ENCODE data around the gene SLC29A3. TPM values are rescaled to one million over a fixed set of nuclear protein-coding genes. Genes with fewer than 3 reads are reported as not detected.
A peak's percentile ranks its signal among the peaks of the same experiment; 100 is the strongest.

SLC29A3 gene
- total RNA-seq, 1 experiment from 2014 or later: 9.2 TPM

- H2BK12ac ChIP-seq (ENCODE audit: insufficient read length, low read depth, low read length): no peak overlapping the region
- H4K20me1 ChIP-seq (ENCODE audit: control insufficient read depth, insufficient read depth, insufficient read length): no peaks in the 10 kb centered on the region
- Mint-ChIP-seq H3K27ac (no peak overlapping the region), H3K27me3 (ENCODE audit: low read depth) (peaks cover 9% of the 10 kb centered on the region), H3K4me1 (peaks cover 11 to 13% of the 10 kb centered on the region in 2 experiments), H3K9me3 (peaks cover 7 to 11% of the 10 kb centered on the region in 2 experiments), H3K36me3 (ENCODE audit: insufficient read depth in 1 of 3, low read depth in 3 of 3) (peaks cover 2 to 10% (median 3%) of the 10 kb centered on the region in 3 experiments; a peak in 4 of 7 replicates), H3K4me3 (no peak overlapping the region)
- no peak overlapping the region for H2BK120ac ChIP-seq (ENCODE audit: low read depth, low read length, poor library complexity, severe bottlenecking)
- no peaks in the 10 kb centered on the region for H3K79me2 ChIP-seq (ENCODE audit: insufficient read depth, low read length)
- 0 out of 2 replicates have a peak overlapping the region, but pooled peaks have one; percentile 51 for H3K14ac ChIP-seq (ENCODE audit: insufficient read depth, low read length)
- no peaks in the 10 kb centered on the region for H3K9me3 ChIP-seq (ENCODE audit: control insufficient read depth, low read depth, low read length)
- no peak overlapping the region for H4K91ac ChIP-seq (ENCODE audit: insufficient read length, low read depth, low read length)
- no peak overlapping the region for H4K8ac ChIP-seq (replicated peaks; ENCODE audit: insufficient read length, low read depth, low read length)
- H2BK15ac ChIP-seq (ENCODE audit: low read depth, low read length): no peak overlapping the region
- DNase-seq: no peak
- no peak overlapping the region for H2BK5ac ChIP-seq (ENCODE audit: insufficient read length, low read length)
- no peak overlapping the region for H3T11ph ChIP-seq (ENCODE audit: low read length)
- peak overlapping the region; percentile 13 for H3K18ac ChIP-seq (ENCODE audit: insufficient read length, low read depth, low read length)
- TF ChIP-seq CTCF (conservative IDR thresholded peaks at IDR 0.05): no peak
- H3K23ac ChIP-seq (ENCODE audit: insufficient read length, low read depth, low read length): no peak overlapping the region
- H3K27me3 ChIP-seq (ENCODE audit: insufficient read depth, low read length): no peaks in the 10 kb centered on the region
- H2AK5ac ChIP-seq (ENCODE audit: insufficient read length, low read length): no peak overlapping the region
- H2AFZ ChIP-seq (ENCODE audit: low read length): no peak overlapping the region
- no peak overlapping the region for H4K5ac ChIP-seq (ENCODE audit: insufficient read length, low read depth, low read length)
- no peaks in the 10 kb centered on the region for H3K4me1 ChIP-seq (ENCODE audit: insufficient read depth, low read length)
- no peaks in the 10 kb centered on the region for H3K23me2 ChIP-seq (ENCODE audit: insufficient read length, low read depth, low read length, poor library complexity, severe bottlenecking)
- no peak overlapping the region for H2BK20ac ChIP-seq (ENCODE audit: low read depth, low read length, poor library complexity, severe bottlenecking)
- H3K56ac ChIP-seq (ENCODE audit: insufficient read length, low read depth, low read length): no peak overlapping the region
- H3K27ac ChIP-seq (ENCODE audit: insufficient read length, low read depth, low read length): no peak overlapping the region
- no peak overlapping the region for H3K9ac ChIP-seq (ENCODE audit: extremely low read depth, insufficient read length, low read length)
- H3K79me1 ChIP-seq (ENCODE audit: insufficient read depth, low read depth, low read length, poor library complexity, severe bottlenecking): no peaks in the 10 kb centered on the region
- H3K4me2 ChIP-seq (ENCODE audit: insufficient read depth, insufficient read length, low read length): no peak overlapping the region
- no CpG with 5 or more reads among the region's 9 CpGs for WGBS (ENCODE audit: extremely low coverage, insufficient read length, low lambda C conversion rate)
- no peak overlapping the region for H3K4ac ChIP-seq (ENCODE audit: low read depth, low read length)
Observed at GRCh38 chr10:71408436-71409225, 89.6 kb downstream of the SLC29A3 start.

All from H9 (cell line).